K562 (cell line): ENCODE results near the gene NMRK2. TPM values are rescaled to one million over a fixed set of nuclear protein-coding genes. Genes with fewer than 3 reads are reported as not detected.

ENCODE experiments used
- ARID4B ChIP-seq: sonication (generic); formaldehyde crosslinking; IDR thresholded peaks from 2 replicates; pipeline ENCODE4 v1.8.0; 2022; ENCODE audit warnings: mild to moderate bottlenecking, missing genetic modification reagents
- JUNB ChIP-seq: fragments of 450-650 bp; formaldehyde crosslinking; conservative IDR thresholded peaks from 2 replicates; pipeline ENCODE4 v1.4.0; 2020; ENCODE audit warnings: mild to moderate bottlenecking
- KAT7 ChIP-seq: sonication (generic); formaldehyde crosslinking; IDR thresholded peaks from 2 replicates; pipeline ENCODE4 v1.8.0; 2022; ENCODE audit warnings: missing genetic modification reagents, mild to moderate bottlenecking, borderline replicate concordance
- MAX ChIP-seq: sonication (generic); formaldehyde crosslinking; IDR thresholded peaks from 2 replicates; pipeline ENCODE4 v1.9.0; 2022; ENCODE audit warnings: mild to moderate bottlenecking, missing genetic modification reagents
- MECOM ChIP-seq: fragments of 250-450 bp; sonication (Bioruptor Pico); IDR thresholded peaks from 2 replicates; pipeline ENCODE4 v1.8.0; 2022; ENCODE audit warnings: inconsistent platforms
- NEUROD1 ChIP-seq: fragments of 150-350 bp; IDR thresholded peaks from 2 replicates; pipeline ENCODE4 v1.6.1; 2014; ENCODE audit warnings: borderline replicate concordance, low read length, low read depth; ENCODE audit not compliant: partially characterized antibody
- NR2F6 ChIP-seq: fragments of 450-650 bp; formaldehyde crosslinking; IDR thresholded peaks from 2 replicates; pipeline ENCODE4 v1.4.0; 2020; ENCODE audit warnings: mild to moderate bottlenecking
- PHF20 ChIP-seq: fragments of 450-650 bp; IDR thresholded peaks from 2 replicates; pipeline ENCODE4 v1.6.1; 2018; ENCODE audit not compliant: partially characterized antibody
- POLR2AphosphoS5 ChIP-seq: IDR thresholded peaks from 2 replicates; pipeline ENCODE4 v1.6.1; 2011; ENCODE audit warnings: mild to moderate bottlenecking, low read depth, low read length, moderate library complexity; ENCODE audit not compliant: control insufficient read depth, insufficient read depth
- PTTG1 ChIP-seq: fragments of 450-650 bp; IDR thresholded peaks from 2 replicates; pipeline ENCODE4 v1.6.1; 2016; ENCODE audit warnings: low read depth, mild to moderate bottlenecking, missing genetic modification characterization, missing compliant biosample characterization
- RAD21 ChIP-seq, 2 experiments: fragments of 250-450 bp in 1 of 2; fragments of 450-650 bp in 1 of 2; sonication (Bioruptor Pico) in 1 of 2; formaldehyde crosslinking in 1 of 2; IDR thresholded peaks in 1 of 2; conservative IDR thresholded peaks in 1 of 2; 2 replicates each; pipeline versions ENCODE4 v1.4.0 to v1.8.0; 2020 to 2022; ENCODE audit warnings: mild to moderate bottlenecking in 2 of 2, moderate library complexity in 1 of 2
- RB1 ChIP-seq: fragments of 450-650 bp; IDR thresholded peaks from 2 replicates; pipeline ENCODE4 v1.6.1; 2017; ENCODE audit warnings: low read depth, mild to moderate bottlenecking
- SAP30 ChIP-seq: fragments of 200-600 bp; sonication (generic); IDR thresholded peaks from 2 replicates; pipeline ENCODE4 v1.6.1; 2012; ENCODE audit warnings: borderline replicate concordance, low read depth, mild to moderate bottlenecking, moderate library complexity, low read length, control low read depth, inconsistent platforms; ENCODE audit not compliant: insufficient read depth, poor library complexity, severe bottlenecking
- TCF3 ChIP-seq: sonication (generic); formaldehyde crosslinking; IDR thresholded peaks from 2 replicates; pipeline ENCODE4 v1.4.0; 2020; ENCODE audit warnings: mild to moderate bottlenecking, missing genetic modification reagents
- ZNF589 ChIP-seq: fragments of 200-800 bp; sonication (Bioruptor generic); IDR thresholded peaks from 2 replicates; pipeline ENCODE4 v1.6.1; 2016; ENCODE audit warnings: low read depth, missing genetic modification characterization, missing compliant biosample characterization
- polyA plus RNA-seq, 8 experiments: library from polyadenylated mRNA; depleted of rRNA in 4 of 8; stranded (reverse) in 5 of 8; unstranded in 3 of 8; fragments of >200 nt; fragmentation: Nextera tagmentation in 2 of 8; fragmentation: Illumina TruSeq in 1 of 8; extraction: Ambion mirVana in 2 of 8; extraction: Trizol in 1 of 8; gene quantifications; 2 replicates each; pipeline versions ENCODE4 v1.2.1 to v1.2.3, GENCODE V29; 2011 to 2014; ENCODE audit warnings: inconsistent platforms in 1 of 8, missing spikeins in 1 of 8
- total RNA-seq, 7 experiments: library from RNA; depleted of rRNA in 6 of 7; stranded (reverse); fragments of >200 nt in 6 of 7; fragmentation: Illumina TruSeq in 2 of 7; extraction: Trizol in 2 of 7; gene quantifications; 2 replicates each; pipeline versions ENCODE4 v1.2.1 to v1.2.3, GENCODE V29; 2011 to 2021; ENCODE audit warnings: low replicate concordance in 1 of 7
- TF ChIP-seq, protein P1 (sequence below): fragments of 150-350 bp; conservative IDR thresholded peaks from 2 replicates; pipeline ENCODE4 v1.6.1; 2014; ENCODE audit warnings: low read length

NMRK2 gene
- total and polyA plus RNA-seq, 9 of the 15 experiments (the other 6 are each of a cell fraction or from before 2014, with no cell fraction given) = not detected

DNA sequence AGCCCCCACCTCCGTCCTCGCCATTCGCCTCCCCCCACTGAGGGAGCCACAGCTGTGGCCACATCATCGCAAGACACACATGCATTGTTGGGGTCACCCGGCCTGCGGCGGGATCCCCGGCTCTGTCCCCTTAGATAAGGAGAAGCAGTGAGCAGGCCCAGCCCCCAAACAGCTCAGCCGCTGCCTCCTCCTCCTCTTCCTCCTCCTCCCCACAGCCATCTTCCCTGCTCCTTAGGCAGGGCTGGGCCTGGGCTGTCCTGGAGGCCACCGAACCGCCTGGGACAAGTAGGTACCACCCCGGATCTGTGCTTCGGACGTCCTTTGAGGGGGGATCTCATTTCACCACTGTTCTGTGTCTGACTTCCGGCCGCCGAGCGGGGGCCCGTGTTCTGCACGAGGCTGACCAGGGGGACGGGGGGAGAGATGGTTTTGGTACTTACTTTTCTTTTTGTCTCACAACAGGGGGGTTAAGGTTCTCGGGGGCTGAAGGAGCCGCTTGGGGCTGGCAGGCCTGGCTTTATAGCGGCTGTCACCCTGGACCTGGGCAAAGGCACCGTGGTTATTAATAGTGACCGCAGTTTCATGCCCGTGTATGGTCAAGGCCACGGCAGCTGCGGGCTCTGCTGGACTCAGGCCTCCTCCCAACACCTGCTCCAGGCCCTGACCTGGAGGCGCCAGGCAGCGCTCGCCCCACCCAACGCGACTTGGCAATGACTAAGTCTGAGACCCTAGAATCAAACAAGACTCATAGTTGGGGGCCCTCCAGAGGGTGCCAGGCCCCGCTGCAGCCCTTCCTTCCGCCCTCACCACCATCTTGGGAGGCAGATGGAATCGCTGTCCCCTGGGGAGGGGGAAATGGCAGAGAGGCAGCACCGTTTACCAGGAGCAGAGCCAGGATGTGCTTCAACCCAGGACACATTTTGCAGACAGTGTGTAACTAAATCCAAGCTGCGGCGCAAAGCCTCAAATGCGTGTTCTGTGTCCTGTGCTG lies 18.3 kb downstream of the NMRK2 start (continued):
- TF ChIP-seq JUNB = no peak
- peak; percentile 87 for TF ChIP-seq MAX (CRISPR knock-in tag)
- 0 out of 2 replicates have a peak, but pooled peaks have one; percentile 44 for TF ChIP-seq RB1
- TF ChIP-seq SAP30 = no peak
- TF ChIP-seq, protein P1, sequence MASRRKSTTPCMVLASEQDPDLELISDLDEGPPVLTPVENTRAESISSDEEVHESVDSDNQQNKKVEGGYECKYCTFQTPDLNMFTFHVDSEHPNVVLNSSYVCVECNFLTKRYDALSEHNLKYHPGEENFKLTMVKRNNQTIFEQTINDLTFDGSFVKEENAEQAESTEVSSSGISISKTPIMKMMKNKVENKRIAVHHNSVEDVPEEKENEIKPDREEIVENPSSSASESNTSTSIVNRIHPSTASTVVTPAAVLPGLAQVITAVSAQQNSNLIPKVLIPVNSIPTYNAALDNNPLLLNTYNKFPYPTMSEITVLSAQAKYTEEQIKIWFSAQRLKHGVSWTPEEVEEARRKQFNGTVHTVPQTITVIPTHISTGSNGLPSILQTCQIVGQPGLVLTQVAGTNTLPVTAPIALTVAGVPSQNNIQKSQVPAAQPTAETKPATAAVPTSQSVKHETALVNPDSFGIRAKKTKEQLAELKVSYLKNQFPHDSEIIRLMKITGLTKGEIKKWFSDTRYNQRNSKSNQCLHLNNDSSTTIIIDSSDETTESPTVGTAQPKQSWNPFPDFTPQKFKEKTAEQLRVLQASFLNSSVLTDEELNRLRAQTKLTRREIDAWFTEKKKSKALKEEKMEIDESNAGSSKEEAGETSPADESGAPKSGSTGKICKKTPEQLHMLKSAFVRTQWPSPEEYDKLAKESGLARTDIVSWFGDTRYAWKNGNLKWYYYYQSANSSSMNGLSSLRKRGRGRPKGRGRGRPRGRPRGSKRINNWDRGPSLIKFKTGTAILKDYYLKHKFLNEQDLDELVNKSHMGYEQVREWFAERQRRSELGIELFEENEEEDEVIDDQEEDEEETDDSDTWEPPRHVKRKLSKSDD = no peak
- peak; percentile 39; the same call in 1 of the 2 replicates for TF ChIP-seq KAT7 (CRISPR knock-in tag)
- no peak for TF ChIP-seq ZNF589 (CRISPR knock-in tag)
- TF ChIP-seq MECOM = no peak
- peak; percentile 38 for TF ChIP-seq PHF20
- TF ChIP-seq RAD21 (CRISPR knock-in tag; conservative IDR thresholded peaks at IDR 0.05 in 1 of 2, IDR thresholded peaks at IDR 0.05 in 1 of 2) = no peak
- peak; percentile 25 for TF ChIP-seq NEUROD1
- TF ChIP-seq NR2F6 (CRISPR knock-in tag) = no peak
- TF ChIP-seq ARID4B (CRISPR knock-in tag) = no peak
- peak; percentile 87 for TF ChIP-seq POLR2AphosphoS5
- peak; percentile 86 for TF ChIP-seq TCF3 (CRISPR knock-in tag)
- no peak for TF ChIP-seq PTTG1 (tag)
